GM18868 (cell line): Measurements from ENCODE around the gene MAST4.

Source experiments
- ATAC-seq: cut with Tn5 transposase; IDR thresholded peaks from one replicate; pipeline ENCODE4 v1.9.1; 2021; ENCODE audit warnings: mild to moderate bottlenecking, moderate library complexity; ENCODE audit not compliant: unreplicated experiment

MAST4 gene

DNA sequence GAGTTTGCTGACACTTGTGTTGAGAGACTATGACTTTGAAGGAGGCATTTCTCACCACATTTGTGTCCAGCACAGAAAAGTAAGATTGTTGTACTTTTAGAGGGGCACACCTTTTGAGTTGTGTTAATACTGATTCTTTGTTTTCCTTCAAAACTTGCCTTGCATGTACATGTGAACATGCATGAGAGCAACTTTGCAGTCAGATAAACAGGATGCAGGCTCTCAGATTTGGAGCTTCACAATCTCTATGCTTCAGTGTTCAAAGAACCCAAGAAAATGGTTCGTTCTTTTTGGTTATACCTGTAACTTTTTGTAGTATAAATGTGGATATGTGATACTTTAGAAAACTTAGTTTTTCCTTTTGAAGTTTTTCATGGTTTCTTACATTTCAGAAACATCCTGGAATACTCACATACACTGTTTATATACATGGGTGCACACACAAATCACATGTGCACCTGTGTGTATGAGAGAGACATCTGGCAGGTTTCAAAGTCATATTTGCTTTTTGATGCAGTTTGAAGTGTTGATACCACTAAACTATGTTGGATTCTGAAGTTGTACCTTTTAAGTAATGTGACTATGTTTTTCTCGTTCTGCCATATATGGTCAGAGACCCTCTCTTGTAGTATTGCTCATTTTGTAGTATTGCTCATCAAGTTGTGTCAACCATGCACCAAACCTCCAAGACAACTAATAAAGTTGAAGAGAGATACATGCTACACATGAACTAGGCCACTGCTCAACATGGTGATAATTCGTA is 409.7 kb downstream of the MAST4 start:
- ATAC-seq: no peak

- ATAC-seq: no peak
Measured at GRCh38 chr5:67006500-67006848, 410.3 kb downstream of the MAST4 start.

GRCh38 chr5:67009028-67009427 is 412.8 kb downstream of the MAST4 start:
- ATAC-seq: no peak

DNA sequence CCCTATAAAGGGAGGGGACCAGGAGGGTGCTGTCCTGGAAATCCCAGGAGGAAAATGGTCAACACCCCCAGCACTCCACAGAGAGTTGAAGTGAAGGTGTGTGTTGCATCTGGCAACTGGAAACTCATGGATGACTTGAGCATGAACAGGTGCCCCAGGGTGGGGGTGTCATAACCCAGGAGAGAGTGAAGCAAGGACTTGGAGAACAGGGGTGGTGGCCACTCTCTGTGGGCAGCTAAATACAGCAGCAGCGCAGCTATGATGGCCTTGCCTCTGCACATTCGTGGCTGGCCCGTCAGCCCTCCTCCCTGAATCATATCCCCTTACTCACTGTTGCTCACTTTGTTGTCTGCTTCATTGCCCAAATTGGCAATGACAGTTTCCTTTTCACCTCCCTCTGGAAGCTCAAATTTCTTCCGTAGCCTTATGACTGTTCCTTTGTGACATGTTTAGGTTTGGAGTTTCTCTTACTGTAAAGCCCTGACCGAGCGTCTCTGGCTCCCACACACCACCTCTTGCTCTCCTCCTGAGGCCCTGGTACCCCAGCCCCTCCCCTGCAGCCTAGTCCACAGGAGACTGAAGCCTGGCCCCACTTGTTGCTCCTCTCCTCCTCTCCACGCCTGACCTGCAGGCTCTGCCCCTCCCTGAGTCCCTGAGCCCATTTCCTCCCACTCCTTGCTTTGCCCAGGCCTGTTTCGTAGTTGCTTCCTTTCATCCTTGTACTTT is 414.7 kb downstream of the MAST4 start:
- ATAC-seq: no peak

DNA sequence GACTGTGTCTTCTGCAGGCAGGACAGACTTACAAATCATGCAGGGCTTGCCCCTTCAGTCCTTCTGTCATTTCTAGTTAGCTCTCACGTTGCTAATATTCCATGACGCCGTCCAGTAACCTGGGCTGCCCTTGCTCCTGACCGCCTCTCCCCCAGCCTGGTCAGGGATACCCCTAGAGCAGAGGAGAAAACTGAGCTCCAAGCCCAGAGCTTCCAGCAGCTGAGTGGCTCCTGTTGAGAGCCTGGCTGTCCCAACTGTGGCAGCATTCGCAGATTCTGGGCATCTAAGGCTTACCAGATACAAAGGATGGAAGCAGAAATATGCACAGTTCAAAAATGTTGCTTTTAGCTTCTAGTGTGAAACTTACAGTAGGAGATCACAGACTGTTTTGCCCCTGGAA is 415.2 kb downstream of the MAST4 start:
- no peak for ATAC-seq

GRCh38 chr5:67012171-67012570 is 416.0 kb downstream of the MAST4 start:
- ATAC-seq: no peak

DNA sequence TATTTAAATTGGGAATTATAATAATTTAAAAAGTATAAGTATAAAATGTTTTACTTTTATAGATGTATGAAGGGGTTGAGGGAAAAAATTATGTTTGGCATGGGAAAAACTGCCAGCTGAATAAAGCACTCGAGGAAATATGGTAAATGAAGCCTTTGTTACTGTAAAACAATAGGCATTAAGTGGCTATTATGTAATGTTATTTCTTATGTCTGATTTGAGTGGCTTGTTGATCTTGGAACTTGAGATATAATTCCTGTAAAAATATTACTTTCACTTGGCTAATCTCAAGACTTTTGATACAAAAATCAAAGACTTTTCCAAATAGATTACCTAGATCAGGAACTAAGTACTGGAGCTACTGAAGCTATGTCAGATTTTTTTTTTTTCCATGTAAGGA is 417.5 kb downstream of the MAST4 start:
- no peak for ATAC-seq

- no peak for ATAC-seq
Measured at GRCh38 chr5:67014191-67014590, 418.0 kb downstream of the MAST4 start.

DNA sequence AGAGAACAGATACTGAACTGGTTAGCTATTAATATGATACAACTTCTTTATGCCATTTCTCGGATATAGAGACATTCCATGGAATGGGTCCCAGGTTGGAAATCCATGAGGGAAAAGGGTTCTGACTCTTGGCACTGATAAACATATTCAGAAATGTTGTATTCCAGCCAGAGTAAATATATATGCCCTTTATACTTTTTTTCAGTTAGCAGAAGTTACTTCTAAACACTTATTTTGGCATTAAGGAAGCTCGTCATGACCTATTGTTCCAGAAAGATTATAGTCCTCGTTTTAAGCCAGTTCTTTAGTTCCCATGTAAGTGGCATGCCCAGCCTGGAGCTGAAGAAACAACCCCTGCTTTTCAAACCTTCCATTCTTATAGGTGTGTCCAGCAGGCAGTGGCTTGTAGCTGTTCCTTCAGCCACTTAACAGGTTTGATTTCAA is 418.8 kb downstream of the MAST4 start:
- no peak for ATAC-seq

- no peak for ATAC-seq
Measured at GRCh38 chr5:67015541-67016191, 419.5 kb downstream of the MAST4 start.

GRCh38 chr5:67019065-67019845 is 423.1 kb downstream of the MAST4 start:
- ATAC-seq: no peak

GRCh38 chr5:67020096-67020615 is 424.0 kb downstream of the MAST4 start:
- no peak for ATAC-seq

GRCh38 chr5:67021031-67021430 is 424.8 kb downstream of the MAST4 start:
- ATAC-seq: no peak

DNA sequence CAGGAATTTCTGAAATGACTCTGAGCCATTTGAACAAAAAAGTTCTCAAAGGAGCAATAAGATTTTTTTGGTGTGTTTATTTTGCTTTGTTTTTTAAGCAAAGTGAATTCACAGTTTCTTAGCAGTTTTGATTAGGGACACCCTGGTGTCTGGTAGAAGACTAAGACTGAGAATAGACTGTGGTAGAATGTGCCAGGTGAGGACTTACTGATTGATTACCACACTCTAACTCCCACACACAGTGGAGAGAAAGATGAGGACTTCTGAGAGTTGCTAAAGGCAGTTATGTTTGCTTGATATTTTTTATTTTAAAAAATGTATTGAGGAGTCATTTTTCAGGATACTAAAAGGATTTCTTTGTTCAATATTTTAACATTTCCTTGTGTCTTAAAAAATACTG is 425.3 kb downstream of the MAST4 start:
- ATAC-seq: no peak

GRCh38 chr5:67021962-67022361 is 425.8 kb downstream of the MAST4 start:
- no peak for ATAC-seq

- no peak for ATAC-seq
Measured at GRCh38 chr5:67025457-67025856, 429.3 kb downstream of the MAST4 start.

GRCh38 chr5:67026278-67026677 is 430.1 kb downstream of the MAST4 start:
- no peak for ATAC-seq

DNA sequence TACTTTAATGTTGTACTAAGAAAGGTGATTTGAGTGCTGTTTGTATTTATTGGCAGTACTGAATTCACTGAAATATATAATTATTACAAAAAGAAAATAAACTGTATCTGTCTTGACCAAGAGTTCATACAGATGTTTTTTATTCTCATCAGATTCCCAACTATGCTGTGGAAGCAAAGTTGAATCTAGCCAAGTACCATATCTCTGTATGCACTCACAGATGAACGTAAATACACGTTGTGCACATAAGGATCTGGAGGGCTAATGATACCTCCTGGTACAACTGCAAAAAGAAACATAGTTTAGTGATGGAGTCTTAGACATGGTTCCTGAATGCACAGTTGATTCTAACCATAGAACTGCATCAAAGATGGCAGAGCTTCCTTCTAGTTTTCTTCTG is 431.0 kb downstream of the MAST4 start:
- ATAC-seq: no peak

GRCh38 chr5:67028371-67028770 is 432.2 kb downstream of the MAST4 start:
- ATAC-seq: no peak

- ATAC-seq: no peak
Measured at GRCh38 chr5:67028941-67029340, 432.7 kb downstream of the MAST4 start.

- ATAC-seq: no peak
Measured at GRCh38 chr5:67029481-67029880, 433.3 kb downstream of the MAST4 start.
